NCI-H524 treated with DMSO at 0.1 percent for 48 hours (cell line): ENCODE measurements around the gene SFN.
"Not testable (repeated sequence)": the region's sequence is repeated elsewhere in the genome, so short reads cannot be mapped to it uniquely, and the experiment has no call there.

Source experiments
- DNase-seq: peaks from one replicate; lab custom pipeline; 2025; lab: John Stamatoyannopoulos, UW

SFN gene

DNA sequence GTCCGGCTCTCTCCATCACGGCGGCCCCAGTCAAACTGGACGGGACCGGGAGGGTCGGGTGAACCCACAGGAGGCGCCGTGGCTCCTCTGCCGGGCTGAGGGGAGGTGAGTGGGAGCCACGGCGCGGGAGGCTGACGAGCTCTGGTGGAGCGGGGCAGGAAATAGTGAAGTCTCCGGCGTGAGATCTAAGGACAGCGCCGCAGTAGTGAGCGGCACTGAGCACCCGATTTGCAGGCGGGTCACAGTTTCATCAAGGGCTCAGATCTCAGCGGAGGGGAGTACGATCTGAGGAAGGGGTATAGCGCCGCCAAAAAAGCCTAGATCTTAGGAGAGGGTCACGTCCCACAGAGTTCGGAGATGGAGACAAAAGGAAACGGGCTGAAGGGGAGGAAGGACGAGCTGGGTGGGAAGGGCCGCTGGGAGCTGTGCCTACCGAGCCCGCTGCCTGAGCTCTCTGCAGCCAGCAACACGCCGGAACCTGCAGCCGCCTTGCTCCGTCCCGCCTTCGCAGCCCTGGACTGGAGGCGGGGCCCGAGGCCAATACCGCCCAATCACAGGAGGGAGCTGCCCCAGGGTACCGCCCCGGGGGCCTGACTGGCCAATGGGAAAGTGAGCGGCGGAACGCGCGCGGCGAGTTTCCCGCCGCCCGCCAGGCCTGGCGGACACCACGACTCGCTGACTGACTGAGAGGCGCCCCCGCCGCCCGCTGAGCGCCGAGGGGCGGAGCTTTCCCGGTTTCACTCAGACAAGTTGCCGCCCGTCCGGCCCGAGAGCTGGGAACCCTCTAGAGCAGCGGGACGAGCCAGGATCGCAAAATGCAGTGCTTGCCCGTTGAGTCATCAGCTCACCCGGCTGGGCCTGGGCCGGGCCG, 1.9 kb downstream of the SFN start:
- DNase-seq: peak; percentile 77

DNA sequence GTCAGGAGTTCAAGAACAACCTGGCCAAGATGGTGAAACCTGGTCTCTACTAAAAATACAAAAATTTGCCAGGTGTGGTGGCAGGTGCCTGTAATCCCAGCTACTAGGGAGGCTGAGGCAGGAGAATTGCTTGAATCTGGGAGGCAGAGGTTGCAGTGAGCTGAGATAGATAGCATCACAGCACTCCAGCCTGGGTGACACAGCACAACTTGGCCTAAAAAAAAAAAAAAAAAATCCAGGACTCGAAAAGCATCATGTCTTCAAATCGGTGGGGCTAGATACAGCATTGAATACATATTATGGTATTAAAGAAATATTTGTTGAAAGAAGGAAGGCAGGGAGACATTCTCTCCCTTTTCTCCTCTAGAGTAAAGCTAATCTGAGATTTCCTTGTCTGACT, 10.1 kb downstream of the SFN start:
- DNase-seq: not testable (repeated sequence)

DNA sequence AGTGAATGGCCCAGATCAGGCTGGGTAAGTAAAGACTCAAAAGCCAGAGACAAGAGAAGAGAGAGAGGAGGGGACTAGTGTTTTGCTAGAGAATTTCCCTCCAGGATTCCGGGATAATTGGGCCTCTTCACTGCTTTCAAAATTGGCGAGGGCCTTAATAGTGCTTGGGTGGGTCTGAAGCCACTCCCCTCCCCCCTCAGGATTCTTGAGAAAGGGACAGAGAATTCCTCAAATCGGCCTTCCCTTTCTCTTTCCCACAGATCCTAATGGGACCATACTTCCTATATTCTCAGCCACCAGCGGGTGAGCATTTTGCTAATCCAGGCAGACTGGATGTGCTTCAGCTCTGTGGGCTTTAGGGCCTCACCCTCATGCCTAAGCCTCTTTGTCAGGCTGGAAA, 11.9 kb downstream of the SFN start:
- no peak for DNase-seq

DNA sequence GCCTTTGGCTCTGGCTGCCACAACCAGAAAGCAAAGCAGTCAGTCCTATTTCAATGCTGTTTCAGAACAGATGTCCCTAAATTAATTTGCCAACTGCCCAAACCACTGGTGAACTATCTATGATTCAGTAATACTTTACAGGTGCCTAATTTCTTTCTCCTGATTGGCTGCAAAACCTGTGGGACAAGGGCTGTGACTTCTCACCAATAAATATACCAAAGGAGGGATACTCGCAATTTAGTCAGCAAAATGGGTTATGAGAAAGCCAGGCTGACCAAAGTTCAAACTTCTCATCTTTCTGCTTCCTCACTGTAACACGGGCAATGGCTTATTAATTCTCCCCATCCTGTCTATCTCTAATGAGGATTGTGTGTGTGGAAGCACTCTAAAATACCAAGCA, 14.4 kb downstream of the SFN start:
- no peak for DNase-seq

DNA sequence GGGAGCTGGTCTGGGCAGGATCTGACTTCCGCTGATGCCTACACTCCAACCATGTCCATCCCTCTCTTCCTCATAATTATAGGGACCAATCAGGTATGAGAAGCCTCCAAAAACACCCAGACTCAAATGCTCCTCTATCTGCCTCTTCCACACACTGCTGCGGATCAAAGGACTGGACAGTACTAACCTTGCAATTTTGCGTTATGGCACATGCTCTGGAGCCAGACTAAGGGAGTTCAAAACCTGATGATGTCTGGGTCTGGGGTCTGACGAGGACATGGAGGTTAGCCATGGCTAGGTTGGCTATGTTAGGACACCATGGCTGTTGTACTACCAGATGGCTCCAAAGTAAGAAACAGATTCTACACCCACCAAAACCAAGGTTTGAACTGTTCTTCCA, 16.8 kb downstream of the SFN start:
- DNase-seq: no peak

DNA sequence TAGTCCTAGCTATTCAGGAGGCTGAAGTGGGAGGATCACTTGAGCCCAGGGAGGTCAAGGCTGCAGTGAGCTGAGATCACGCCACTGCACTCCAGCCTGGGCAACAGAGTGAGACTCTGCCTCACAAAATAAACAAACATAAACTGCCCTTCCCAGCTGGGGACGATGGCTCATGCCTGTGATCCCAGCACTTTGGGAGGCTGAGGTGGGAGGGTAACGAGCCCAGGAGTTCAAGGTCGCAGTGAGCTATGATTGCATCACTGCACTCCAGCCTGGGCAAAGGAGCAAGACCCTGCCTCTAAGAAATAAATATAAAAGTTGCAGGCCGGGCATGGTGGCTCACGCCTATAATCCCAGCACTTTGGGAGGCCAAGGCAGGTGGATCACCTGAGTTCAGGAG, 18.7 kb downstream of the SFN start:
- DNase-seq: not testable (repeated sequence)

DNA sequence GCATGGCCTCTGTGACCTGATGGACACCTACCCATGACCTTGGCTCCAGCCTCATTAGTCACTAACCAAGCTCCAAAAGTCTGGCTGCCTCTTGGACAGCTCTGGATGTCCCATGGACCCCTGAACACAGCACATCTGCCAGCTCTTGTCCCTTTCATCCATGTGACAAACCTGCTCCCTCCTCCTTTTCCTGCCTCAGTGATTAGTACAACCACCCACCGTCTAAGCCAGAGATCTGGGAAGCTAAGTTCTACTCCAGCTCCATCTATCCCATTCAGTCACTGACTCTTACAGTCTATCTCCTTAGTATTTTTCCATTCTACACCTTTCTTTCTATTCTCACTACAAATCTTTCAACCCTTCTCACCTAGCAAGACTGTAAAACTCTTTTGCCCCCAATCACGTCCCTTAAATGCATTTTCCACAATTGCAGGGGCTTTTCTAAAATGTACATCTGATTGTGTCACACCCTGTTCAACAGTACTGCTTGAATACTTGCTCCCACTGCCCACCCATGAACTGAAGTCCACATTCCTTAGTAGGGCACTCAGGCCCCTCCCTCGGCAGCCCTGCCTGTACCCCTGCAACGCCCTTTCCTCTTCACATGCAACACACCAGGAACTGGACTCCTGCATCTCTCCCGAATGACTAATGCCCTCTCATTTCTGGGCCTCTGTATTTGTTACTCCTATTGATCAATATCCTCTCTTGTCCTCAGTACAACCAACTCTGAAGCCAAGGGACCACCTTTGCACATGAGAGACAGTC, 19.9 kb downstream of the SFN start:
- DNase-seq: no peak

DNA sequence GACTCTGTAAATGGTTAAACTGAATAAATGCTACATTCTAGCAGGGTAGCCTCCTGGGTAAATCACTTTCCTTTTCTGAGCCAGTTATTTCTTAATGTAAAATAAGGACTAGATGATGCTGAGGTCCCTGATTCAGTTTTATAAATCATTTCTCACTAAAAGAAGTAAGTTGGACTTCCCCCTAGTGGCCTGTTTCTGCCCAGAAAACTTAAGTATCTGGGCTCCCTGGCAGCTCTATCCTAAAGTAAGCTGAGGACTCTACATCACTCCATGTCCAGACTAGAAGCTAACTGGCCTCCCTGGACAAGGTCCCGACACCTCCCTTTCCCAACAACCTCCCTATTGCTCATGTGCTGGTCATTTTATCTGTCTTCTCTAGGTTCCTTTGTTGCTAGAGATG, 24.2 kb downstream of the SFN start:
- DNase-seq: no peak

DNA sequence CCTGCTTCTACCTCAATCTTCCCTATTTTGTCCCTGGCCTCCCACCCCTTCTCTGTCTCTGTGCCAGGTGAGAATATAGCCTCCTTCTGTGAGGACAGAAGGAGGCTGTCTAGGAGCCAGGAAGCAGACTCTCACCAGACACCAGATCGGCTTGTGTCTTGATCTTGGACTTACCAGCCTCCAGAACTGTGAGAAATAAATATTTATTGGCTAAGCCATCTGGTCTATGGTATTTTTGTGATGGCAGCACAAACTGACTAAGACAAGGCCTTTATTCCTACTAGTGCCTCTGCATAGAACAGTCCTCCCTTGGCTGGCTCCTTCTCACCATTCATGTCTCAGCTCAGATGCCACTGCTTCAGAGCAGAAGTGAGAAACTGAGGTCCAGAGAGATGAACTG, 25.3 kb downstream of the SFN start:
- DNase-seq: no peak

DNA sequence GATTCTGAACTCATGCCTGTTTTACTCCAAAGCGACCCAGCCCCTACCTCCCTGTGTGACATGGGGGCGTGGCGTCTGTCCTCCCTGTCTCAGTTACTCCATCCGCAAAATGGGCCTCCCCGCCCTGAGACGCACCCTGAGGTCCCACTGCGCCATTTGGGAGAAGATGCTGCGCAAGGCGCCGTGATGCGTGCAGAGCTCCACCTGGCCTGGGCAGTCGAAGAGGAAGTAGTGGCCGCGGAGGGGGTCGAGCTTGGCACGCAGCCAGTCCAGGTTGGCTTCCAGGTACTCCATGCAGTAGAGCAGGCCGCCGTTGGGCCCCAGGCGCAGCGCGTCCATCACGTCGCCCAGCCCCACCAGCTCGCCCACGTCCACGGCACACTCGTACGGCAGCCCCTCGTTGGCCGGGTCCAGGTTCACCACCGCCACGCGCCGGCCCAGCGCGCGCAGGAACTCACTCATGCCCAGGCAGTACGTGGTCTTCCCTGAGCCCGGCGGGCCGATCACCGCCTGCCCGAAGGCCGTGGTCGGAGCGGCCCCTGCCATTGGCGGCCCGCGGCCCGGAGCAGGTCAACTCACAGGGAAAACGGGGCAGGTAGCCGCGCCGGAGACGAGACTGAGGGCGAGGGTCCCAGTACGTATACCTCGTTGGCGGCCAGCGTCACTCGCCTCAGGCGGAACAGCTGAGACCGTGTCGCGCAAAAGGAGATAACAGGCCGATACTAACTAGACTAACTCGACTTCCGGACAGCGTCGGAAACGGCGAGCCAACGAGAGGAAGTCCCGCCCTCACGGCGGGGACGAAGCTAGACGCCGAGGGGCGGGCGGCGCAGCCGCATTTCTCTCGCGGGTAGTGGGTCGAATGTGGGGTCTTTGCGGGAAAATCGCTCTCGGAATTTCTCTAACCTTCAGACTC, 26.9 kb downstream of the SFN start, which contains the start of gene GPN2:
TSS of gene GPN2 (minus strand) at position 733 of the 916 bp plus-strand sequence. CDS start at position 546, 187 bp downstream.
- no peak for DNase-seq

DNA sequence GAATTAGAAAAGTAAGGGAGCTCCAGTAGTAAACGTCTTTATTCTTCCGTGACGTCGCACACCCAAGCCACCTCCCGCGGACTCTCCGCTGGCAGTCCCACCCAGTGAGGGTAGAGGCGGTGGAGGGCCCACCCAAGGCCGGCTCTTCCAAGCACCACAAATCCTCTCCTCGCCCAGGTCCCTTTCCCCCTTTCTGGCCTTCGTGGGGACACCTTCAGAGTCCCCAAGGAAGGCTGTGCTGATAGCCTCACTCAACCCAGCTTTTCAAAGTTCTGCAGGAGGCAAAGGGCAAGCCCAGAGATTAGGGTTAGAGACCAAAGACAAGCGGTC, 27.5 kb downstream of the SFN start:
- DNase-seq: no peak

DNA sequence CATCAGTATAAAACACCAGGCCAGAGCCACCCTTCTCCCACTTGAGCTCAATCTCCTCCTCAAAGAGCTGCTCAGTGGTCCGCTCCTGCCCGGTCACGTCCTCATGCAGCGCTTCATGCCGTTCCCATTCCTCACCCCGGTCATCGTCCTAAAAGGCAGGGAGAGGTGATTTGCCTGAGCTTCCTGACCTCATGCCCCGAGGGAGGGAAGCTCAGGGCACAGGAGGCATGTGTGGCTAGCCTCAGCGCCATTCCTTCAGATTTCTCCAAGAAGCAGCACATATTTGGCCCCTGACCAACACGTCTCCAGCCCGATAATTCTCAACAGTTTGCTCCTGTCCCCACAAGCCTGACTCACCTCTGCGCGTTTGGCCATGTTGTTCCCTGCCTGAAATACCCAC, 31.3 kb downstream of the SFN start:
- no peak for DNase-seq

DNA sequence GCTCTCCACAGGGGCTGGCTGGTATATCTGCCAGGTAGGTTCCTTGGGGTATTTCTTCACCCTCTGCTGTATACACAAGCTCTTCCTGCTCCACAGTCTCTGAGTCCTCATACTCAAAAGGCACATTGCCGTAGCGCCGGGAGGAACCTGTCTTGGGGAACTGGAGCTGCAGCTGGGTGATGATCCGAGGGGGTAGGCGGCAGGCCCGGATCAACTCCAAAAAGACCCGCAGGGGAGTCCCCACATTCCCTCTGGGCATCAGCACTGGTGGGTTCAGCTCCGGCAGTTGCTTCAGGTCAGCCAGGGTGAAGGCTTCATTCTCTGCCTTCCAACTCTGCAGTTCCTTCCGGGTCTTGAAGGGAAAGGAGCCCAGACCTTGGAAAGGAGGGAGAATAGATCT, 34.4 kb downstream of the SFN start:
- DNase-seq: no peak

DNA sequence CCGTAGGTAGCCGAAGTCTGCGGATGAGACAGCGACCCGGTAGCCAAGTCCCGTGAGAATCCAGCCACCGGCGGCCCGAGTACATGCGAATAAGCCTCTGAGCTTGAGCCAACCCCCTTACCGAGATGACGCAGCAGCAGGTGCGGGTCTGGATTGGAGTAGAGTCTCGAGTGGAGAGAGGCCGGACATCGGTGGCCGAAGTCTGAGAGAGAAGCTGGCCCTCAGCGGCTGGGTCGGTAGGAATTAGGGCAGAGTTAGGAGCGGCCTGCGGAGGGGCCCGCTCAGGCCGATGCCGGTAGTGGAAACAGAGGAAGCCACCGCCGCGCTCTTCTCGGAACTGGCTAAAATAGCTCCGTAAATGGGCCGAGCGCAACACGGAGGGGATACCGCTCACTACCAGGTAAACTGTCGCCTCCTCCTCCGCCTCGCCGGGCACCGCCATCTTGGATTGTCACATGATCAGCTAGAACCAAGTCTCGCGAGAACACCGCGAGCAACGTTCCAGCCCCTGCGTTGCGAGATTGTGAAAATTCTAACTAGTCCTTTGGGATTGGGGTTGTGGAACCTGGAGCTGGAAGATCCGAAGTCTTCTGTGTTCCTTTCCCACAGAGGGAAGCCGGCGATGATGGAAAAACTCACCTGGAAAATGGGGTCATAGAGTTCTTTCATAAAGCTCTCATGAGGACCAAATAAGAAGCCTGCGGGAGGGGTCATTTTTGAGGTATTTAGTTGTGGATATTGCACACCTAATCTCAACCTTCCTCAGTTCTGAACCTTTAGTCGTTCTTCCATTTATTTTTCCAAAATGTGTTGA, 37.3 kb downstream of the SFN start, which contains the start of gene GPATCH3:
TSS of gene GPATCH3 (minus strand) at position 467 of the 814 bp plus-strand sequence. CDS start at position 442, 25 bp downstream.
- DNase-seq: peak; percentile 20

DNA sequence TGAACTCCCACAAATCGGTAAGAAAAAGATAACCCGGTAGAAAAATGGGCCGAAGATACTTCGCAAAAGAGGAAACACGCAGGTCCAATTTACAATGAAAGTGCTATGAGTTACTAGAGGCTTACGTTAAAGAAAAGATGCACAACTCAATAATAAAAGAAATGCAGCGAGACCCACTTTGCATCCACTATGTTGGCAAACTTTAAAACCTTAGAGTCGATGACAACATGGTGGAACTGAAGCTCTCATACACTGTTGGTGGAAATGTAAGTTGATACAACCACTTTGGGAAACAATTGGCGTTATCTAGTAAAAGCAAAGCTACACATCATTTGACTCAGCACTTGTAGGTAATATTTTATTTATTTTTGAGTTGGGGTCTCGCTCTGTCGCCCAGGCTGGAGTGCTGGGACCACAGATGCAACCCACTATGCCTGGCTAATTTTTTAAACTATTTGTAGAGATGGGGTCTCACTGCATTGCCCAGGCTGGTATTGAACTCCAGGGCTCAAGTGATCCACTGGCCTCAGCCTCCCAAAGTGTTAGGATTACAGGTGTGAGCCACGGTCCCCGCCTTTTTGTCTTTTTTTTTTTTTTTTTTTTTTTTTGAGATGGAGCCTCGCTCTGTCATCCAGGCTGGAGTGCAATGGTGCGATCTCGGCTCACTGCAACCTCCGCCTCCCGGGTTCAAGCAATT, 38.0 kb downstream of the SFN start:
- DNase-seq: no peak

DNA sequence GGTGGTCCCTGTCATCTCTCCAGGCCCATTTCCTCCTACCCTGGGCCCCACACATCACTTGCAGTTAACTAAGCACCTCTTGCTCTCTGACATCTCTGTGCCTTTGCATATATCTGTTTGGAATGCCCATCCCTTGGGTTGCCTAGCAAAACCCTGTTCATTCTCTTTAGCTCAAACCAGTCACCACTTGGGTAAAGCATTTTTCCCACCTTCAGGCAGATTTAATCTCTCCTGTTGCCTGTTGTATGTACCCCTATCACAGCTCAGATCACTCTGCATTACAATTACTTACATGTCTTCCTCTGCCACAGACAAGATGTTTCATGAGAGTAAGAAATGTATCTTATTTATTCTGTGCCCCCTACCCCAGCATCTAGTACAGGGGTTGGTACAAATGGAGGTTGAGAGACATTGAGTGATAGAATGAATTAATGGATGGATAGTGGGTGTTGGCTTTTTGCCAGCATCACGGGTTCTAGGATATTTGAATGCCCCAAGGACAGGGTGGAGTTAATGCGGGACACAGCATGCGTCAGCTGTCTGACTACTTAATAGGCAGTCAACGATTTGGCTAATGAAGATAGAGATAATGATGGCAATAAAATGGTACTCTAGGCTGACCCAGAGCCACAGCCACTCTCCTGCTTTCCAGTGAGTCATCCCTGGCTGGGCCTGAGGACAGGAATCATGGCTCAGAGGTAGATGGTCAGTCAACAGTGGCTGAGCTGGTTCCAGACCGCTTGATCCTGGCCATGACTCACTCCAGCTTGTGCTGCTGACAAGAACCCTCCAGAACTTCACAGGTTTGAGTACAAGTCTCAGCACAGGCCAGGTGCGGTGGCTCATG, 44.3 kb downstream of the SFN start:
- no peak for DNase-seq

DNA sequence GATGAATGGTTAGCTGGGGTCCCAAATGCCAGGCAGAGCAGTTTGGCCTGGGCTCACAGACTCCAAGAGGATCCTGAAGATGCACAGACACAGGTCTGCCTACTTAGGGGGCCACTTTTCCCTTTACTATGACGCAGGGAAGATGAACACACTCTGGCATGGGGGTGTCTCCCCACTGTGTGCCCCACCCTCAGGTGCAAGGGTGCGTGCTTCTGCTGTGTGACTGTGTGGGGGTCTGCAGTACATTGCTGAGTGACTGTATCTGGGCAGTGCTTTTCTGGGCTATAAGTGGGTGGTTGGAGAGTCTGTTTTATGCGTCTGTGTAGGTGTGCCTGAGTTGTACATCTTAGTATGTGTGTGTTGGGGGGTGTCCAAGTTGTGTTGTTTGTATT, 47.0 kb downstream of the SFN start:
- DNase-seq: no peak

DNA sequence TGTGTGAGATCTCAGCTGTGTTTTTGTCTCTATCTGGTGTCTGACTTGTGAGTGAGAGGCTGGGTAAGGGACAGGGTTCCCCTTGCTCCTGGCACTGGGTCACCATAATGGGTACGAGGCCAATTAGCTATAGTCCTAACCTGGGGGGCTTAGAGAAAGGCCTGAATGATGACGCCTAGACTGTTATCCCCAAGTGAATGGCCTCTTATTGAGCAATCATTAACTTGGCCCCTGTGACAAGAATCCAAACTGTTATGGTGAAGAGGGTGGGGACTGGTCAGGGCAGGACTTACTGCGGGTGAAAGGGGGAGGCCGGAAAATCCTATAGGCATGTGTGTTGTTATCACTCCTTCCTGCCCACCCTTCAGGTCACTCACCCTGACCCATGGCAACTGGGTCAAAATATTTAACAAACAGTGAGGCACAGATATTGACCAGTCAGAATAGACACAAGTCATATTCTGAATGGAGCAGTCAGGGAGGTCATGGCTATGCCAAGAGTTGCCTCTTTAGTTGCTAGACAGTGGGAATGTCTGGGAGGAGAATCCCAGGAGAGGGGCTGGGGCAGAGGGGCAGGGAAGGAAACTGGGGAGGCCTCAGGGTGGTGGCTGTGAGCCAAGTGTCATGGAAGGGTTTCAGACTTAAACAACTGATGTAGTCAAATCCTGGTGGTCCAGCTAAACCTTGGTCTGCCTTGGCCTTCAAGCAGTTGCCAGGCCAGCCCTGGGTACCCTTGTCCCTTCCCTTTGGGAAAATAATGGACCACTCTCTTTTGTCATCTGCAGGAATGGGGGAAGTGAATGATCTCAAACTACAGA, 47.6 kb downstream of the SFN start:
- DNase-seq: no peak
